ENCODE data around the gene RBMS3. TPM values are rescaled to one million over a fixed set of nuclear protein-coding genes. Genes with fewer than 3 reads are reported as not detected.

Gene RBMS3
- total RNA-seq, 1 donor from 2014 or later, result 70.0 TPM

DNA sequence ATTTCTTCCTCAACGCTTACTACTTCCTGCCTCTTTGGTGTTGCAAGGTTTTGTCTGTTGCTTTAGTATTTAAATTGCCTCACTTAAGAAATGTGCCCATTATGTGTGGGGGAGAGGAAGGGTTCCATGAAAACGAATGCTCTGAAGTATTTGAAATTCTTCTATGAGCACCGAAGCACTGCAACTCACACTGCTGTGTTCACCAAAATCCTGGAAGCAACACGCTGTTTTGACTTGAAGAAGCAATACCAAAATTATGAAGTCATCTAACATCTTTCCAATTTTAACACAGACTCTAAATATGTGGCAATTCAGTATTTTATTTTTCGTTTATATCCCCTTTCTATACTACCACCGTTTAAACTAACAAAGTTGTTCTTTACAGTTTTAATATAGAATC is 101.5 kb downstream of the RBMS3 start:
- intact Hi-C loops (cut with DNase I), result no loop called here
- Histone ChIP-seq H3K27ac (no peak overlapping the region), H3K27me3 (no peaks in the 10 kb centered on the region), H3K4me3 (no peak overlapping the region), H3K9me3 (no peaks in the 10 kb centered on the region), H3K36me3 (no peaks in the 10 kb centered on the region), H3K4me1 (peaks cover 16% of the 10 kb centered on the region)
- DNase-seq (ENCODE audit: extremely low spot score in 2 of 2), result no peak
- no peak for TF ChIP-seq POLR2AphosphoS5 (IDR thresholded peaks at IDR 0.05; ENCODE audit: insufficient read depth in 1 of 2, low read depth in 1 of 2)

DNA sequence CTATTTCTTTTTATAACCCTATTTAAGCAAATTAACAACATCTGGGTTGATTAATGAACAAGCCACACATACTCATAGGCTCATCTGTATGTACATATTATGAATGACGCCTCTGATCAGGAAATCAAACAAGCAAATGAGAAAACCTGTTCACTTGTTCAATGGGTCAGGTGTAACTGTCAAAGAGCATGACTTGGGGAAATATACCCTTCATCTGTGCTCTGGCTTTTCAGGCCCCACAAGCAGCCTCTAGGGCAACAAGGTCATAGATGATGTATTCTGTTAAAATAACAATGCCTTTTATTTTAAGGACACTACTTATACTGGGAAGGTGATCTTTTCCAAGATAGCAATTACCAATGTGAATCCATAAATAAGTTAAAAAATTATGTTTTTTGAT is 102.0 kb downstream of the RBMS3 start:
- H3K27me3 ChIP-seq, result no peaks in the 10 kb centered on the region
- H3K27ac ChIP-seq, result no peak overlapping the region
- peaks cover 16% of the 10 kb centered on the region for H3K4me1 ChIP-seq
- DNase-seq (ENCODE audit: extremely low spot score in 2 of 2), result no peak
- no peaks in the 10 kb centered on the region for H3K36me3 ChIP-seq
- TF ChIP-seq POLR2AphosphoS5 (IDR thresholded peaks at IDR 0.05; ENCODE audit: insufficient read depth in 1 of 2, low read depth in 1 of 2), result no peak
- TF ChIP-seq, protein P1, sequence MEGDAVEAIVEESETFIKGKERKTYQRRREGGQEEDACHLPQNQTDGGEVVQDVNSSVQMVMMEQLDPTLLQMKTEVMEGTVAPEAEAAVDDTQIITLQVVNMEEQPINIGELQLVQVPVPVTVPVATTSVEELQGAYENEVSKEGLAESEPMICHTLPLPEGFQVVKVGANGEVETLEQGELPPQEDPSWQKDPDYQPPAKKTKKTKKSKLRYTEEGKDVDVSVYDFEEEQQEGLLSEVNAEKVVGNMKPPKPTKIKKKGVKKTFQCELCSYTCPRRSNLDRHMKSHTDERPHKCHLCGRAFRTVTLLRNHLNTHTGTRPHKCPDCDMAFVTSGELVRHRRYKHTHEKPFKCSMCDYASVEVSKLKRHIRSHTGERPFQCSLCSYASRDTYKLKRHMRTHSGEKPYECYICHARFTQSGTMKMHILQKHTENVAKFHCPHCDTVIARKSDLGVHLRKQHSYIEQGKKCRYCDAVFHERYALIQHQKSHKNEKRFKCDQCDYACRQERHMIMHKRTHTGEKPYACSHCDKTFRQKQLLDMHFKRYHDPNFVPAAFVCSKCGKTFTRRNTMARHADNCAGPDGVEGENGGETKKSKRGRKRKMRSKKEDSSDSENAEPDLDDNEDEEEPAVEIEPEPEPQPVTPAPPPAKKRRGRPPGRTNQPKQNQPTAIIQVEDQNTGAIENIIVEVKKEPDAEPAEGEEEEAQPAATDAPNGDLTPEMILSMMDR (IDR thresholded peaks at IDR 0.05), result no peak
- H3K9me3 ChIP-seq, result no peaks in the 10 kb centered on the region
- no peak overlapping the region for H3K4me3 ChIP-seq
- intact Hi-C loops (cut with DNase I), result no loop called here

DNA sequence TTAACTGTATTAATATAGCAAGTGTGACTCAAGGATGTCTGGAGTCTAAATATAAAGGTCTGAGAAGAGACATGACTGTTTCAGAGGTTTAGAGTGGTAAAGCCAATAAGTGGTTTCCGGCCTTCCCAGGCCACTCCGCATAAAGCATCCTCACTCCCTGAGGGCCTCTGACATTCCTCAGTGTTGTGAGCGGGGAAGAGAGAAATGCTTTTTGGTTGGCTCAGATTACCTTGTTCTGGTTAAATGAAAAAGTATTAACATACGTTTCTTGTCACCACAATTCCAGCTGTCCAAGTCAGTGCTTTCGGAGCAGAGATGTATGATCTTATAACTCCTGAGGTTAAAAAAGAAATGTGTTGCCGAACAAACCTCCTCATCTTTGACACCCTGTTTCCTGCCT is 103.8 kb downstream of the RBMS3 start:
- TF ChIP-seq POLR2A (IDR thresholded peaks at IDR 0.05) (no peak), POLR2AphosphoS5 (IDR thresholded peaks at IDR 0.05; ENCODE audit: insufficient read depth in 1 of 2, low read depth in 1 of 2) (no peak)
- TF ChIP-seq, protein P1 (IDR thresholded peaks at IDR 0.05), result no peak
- intact Hi-C loops (cut with DNase I), result no loop called here
- Histone ChIP-seq H3K4me1 (peaks cover 16% of the 10 kb centered on the region), H3K4me3 (no peak overlapping the region), H3K27me3 (no peaks in the 10 kb centered on the region), H3K9me3 (no peaks in the 10 kb centered on the region), H3K27ac (no peak overlapping the region), H3K36me3 (no peaks in the 10 kb centered on the region)
- no peak for DNase-seq (ENCODE audit: extremely low spot score in 2 of 2)

DNA sequence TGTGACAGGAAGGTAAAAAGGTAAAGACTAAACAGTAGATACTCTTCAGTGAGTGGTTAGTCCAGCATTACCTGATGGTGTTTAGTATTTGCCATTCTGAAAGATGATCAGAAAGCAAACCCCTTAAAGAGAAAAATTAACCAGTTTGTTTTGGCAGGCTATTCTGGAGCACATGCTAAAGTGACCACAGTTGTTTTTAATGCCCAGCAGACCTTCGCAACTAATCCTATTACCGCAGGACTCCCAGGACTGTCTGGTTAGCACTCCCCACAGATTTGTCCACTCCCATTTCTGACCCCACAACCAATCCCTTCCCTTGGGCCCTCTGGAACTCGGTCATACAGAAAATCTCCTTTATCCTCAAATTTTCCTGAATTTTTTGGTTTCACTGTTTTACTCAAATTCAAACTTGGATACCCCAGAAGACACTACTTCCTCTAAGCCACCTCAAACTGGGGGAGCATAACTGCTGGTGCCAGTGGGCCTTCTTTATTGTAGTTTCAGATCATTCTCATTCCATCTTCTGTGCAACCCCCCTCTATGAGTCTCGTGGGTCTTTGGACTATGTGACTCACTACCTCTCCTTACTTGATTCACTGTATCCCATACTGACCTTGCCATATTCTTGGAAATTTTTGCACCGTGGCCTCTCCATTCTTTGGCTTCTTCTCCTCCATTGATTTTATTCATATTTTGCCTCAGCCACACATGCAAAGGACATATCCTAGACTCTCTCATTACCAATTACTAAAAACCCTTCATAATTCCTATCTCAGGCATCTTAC is 104.4 kb downstream of the RBMS3 start:
- no peaks in the 10 kb centered on the region for H3K9me3 ChIP-seq
- no peaks in the 10 kb centered on the region for H3K36me3 ChIP-seq
- DNase-seq (ENCODE audit: extremely low spot score in 2 of 2), result no peak
- TF ChIP-seq, protein P1 (IDR thresholded peaks at IDR 0.05), result no peak
- TF ChIP-seq POLR2AphosphoS5 (IDR thresholded peaks at IDR 0.05; ENCODE audit: insufficient read depth in 1 of 2, low read depth in 1 of 2) (no peak), POLR2A (IDR thresholded peaks at IDR 0.05) (no peak)
- no peak overlapping the region for H3K4me3 ChIP-seq
- peaks cover 16% of the 10 kb centered on the region for H3K4me1 ChIP-seq
- no peak overlapping the region for H3K27ac ChIP-seq
- no peaks in the 10 kb centered on the region for H3K27me3 ChIP-seq
- intact Hi-C loops (cut with DNase I), result no loop called here

DNA sequence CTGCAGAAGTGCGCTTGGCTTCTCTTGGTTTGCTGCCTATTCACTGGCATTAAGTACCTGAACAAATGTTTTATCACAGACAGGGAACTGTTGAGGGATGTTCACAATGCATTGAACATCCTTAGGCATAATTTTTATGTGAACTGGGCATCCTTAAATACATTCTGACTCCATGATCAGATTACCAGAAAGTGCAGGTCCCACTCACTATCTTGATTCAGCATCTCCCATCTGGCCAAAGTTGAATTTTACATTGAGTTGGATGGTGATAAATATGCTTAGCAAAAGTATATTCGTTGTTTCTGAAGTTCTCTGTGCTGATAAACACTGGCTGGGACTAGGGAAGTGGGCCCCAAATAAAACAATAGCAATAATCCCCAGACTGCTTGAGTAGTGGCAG is 108.5 kb downstream of the RBMS3 start:
- H3K4me1 ChIP-seq, result no peaks in the 10 kb centered on the region
- DNase-seq (ENCODE audit: extremely low spot score in 2 of 2), result no peak
- intact Hi-C loops (cut with DNase I), result no loop called here
- TF ChIP-seq POLR2AphosphoS5 (IDR thresholded peaks at IDR 0.05; ENCODE audit: insufficient read depth in 1 of 2, low read depth in 1 of 2), result no peak
- TF ChIP-seq POLR2A (IDR thresholded peaks at IDR 0.05), result no peak
- TF ChIP-seq, protein P1 (IDR thresholded peaks at IDR 0.05), result no peak
- H3K27ac ChIP-seq, result no peak overlapping the region
- no peaks in the 10 kb centered on the region for H3K36me3 ChIP-seq
- H3K27me3 ChIP-seq, result no peaks in the 10 kb centered on the region
- H3K9me3 ChIP-seq, result no peaks in the 10 kb centered on the region
- no peak overlapping the region for H3K4me3 ChIP-seq

Data from vagina (tissue), 2 donors.